ENCODE measurements around the gene BTG4. TPM values are rescaled to one million over a fixed set of nuclear protein-coding genes. Genes with fewer than 3 reads are reported as not detected.
A peak's percentile ranks its signal among the peaks of the same experiment; 100 is the strongest.

Gene BTG4
- total RNA-seq, 3 donors from 2014 or later, result not detected

DNA sequence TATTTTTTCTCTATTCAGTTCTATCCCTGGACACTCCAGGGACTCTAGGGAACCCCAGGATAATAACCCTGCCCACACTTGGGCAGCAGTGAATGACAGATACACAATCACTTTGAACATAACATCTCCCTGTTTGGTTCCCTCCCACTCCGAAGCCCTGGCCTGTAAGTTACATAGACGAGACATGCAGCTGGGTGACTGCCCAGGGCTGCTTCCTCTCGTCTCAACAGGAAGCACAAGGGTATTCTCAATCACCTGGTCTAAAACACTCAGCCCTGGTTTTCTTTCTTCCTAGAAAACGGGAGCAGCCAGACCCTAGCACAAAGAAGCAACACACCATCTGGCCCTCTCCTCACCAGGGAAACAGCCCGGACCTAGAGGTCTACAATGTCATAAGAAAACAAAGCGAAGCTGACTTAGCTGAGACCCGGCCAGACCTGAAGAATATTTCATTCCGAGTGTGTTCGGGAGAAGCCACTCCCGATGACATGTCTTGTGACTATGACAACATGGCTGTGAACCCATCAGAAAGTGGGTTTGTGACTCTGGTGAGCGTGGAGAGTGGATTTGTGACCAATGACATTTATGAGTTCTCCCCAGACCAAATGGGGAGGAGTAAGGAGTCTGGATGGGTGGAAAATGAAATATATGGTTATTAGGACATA, 47.7 kb upstream of the BTG4 start:
- Histone ChIP-seq H3K9me3 (no peaks in the 10 kb centered on the region), H3K4me1 (no peaks in the 10 kb centered on the region), H3K27ac (no peak overlapping the region), H3K36me3 (no peaks in the 10 kb centered on the region), H3K27me3 (no peaks in the 10 kb centered on the region), H3K4me3 (no peak overlapping the region)
- DNase-seq (ENCODE audit: low spot score in 2 of 2), result no peak
- intact Hi-C loops (cut with DNase I; ENCODE audit: low total_unique reads), result no loop called here
- TF ChIP-seq, protein P1, sequence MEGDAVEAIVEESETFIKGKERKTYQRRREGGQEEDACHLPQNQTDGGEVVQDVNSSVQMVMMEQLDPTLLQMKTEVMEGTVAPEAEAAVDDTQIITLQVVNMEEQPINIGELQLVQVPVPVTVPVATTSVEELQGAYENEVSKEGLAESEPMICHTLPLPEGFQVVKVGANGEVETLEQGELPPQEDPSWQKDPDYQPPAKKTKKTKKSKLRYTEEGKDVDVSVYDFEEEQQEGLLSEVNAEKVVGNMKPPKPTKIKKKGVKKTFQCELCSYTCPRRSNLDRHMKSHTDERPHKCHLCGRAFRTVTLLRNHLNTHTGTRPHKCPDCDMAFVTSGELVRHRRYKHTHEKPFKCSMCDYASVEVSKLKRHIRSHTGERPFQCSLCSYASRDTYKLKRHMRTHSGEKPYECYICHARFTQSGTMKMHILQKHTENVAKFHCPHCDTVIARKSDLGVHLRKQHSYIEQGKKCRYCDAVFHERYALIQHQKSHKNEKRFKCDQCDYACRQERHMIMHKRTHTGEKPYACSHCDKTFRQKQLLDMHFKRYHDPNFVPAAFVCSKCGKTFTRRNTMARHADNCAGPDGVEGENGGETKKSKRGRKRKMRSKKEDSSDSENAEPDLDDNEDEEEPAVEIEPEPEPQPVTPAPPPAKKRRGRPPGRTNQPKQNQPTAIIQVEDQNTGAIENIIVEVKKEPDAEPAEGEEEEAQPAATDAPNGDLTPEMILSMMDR (IDR thresholded peaks at IDR 0.05), result no peak
- TF ChIP-seq POLR2AphosphoS5 (IDR thresholded peaks at IDR 0.05) (no peak), POLR2A (IDR thresholded peaks at IDR 0.05) (no peak)

- H3K27ac ChIP-seq, result peak overlapping the region in 1 of 2 donors; percentile 44
- TF ChIP-seq POLR2A (IDR thresholded peaks at IDR 0.05) (no peak), POLR2AphosphoS5 (IDR thresholded peaks at IDR 0.05) (no peak)
- TF ChIP-seq, protein P1 (IDR thresholded peaks at IDR 0.05), result no peak
- no peaks in the 10 kb centered on the region for H3K4me1 ChIP-seq
- H3K4me3 ChIP-seq, result no peak overlapping the region
- no peaks in the 10 kb centered on the region for H3K9me3 ChIP-seq
- H3K27me3 ChIP-seq, result no peaks in the 10 kb centered on the region
- no peaks in the 10 kb centered on the region for H3K36me3 ChIP-seq
- DNase-seq (ENCODE audit: low spot score in 2 of 2), result no peak
- intact Hi-C loops (cut with DNase I; ENCODE audit: low total_unique reads), result no loop called here
Measured at GRCh38 chr11:111557425-111558111, 45.4 kb upstream of the BTG4 start.

GRCh38 chr11:111555255-111555654, 43.1 kb upstream of the BTG4 start:
- Histone ChIP-seq H3K36me3 (no peaks in the 10 kb centered on the region), H3K9me3 (no peaks in the 10 kb centered on the region), H3K27me3 (no peaks in the 10 kb centered on the region), H3K4me1 (no peaks in the 10 kb centered on the region), H3K4me3 (no peak overlapping the region), H3K27ac (no peak overlapping the region)
- intact Hi-C loops (cut with DNase I; ENCODE audit: low total_unique reads), result no loop called here
- no peak for TF ChIP-seq POLR2A (IDR thresholded peaks at IDR 0.05)
- DNase-seq (ENCODE audit: low spot score in 2 of 2), result no peak

GRCh38 chr11:111554532-111554931, 42.3 kb upstream of the BTG4 start:
- Histone ChIP-seq H3K27ac (no peak overlapping the region), H3K27me3 (no peaks in the 10 kb centered on the region), H3K36me3 (no peaks in the 10 kb centered on the region), H3K9me3 (no peaks in the 10 kb centered on the region), H3K4me3 (no peak overlapping the region), H3K4me1 (no peaks in the 10 kb centered on the region)
- intact Hi-C loops (cut with DNase I; ENCODE audit: low total_unique reads), result no loop called here
- no peak for DNase-seq (ENCODE audit: low spot score in 2 of 2)
- TF ChIP-seq, protein P1 (IDR thresholded peaks at IDR 0.05), result no peak
- TF ChIP-seq POLR2A (IDR thresholded peaks at IDR 0.05), result no peak
- no peak for TF ChIP-seq POLR2AphosphoS5 (IDR thresholded peaks at IDR 0.05)

- TF ChIP-seq POLR2A (IDR thresholded peaks at IDR 0.05) (no peak), POLR2AphosphoS5 (IDR thresholded peaks at IDR 0.05) (no peak)
- TF ChIP-seq, protein P1 (IDR thresholded peaks at IDR 0.05), result no peak
- no peaks in the 10 kb centered on the region for H3K9me3 ChIP-seq
- no peaks in the 10 kb centered on the region for H3K36me3 ChIP-seq
Measured at GRCh38 chr11:111550258-111550657, 38.1 kb upstream of the BTG4 start.

More at GRCh38 chr11:111550258-111550657, 38.1 kb upstream of the BTG4 start:
- no peak overlapping the region for H3K27ac ChIP-seq
- H3K27me3 ChIP-seq, result no peaks in the 10 kb centered on the region
- no peak overlapping the region for H3K4me3 ChIP-seq
- intact Hi-C loops (cut with DNase I; ENCODE audit: low total_unique reads), result no loop called here
- no peak for DNase-seq (ENCODE audit: low spot score in 2 of 2)
- H3K4me1 ChIP-seq, result no peaks in the 10 kb centered on the region
